Naive thymus-derived CD8-positive, alpha-beta T cell (primary cell): ENCODE data around the gene ANKH. TPM values are rescaled to one million over a fixed set of nuclear protein-coding genes. Genes with fewer than 3 reads are reported as not detected.

ENCODE experiments used
- ATAC-seq, 2 donors: fragments of 150-1000 bp; cut with Tn5 transposase in 1 of 2; sonication (Bioruptor Pico), chemical (Tn5 transposase) in 1 of 2; 1 replicate in 1 of 2; 2 replicates in 1 of 2; pipeline ENCODE4 v1.10.0; 2021; ENCODE audit warnings: mild to moderate bottlenecking in 2 of 2, moderate library complexity in 2 of 2
- POLR2A ChIA-PET: fragments of 350-600 bp; sonication (Branson Sonifier 250); formaldehyde crosslinking; loops from one replicate; lab custom pipeline; 2021; ENCODE audit warnings: antibody characterized with exemption; lab: Charles Lee
- DNase-seq, 10 donors: peaks; one replicate each; pipeline versions ENCODE4 v3.0.0 to v3.0.0-alpha.2; 2020 to 2022
- H3K27ac Mint-ChIP-seq, 10 donors: one replicate each; pipeline ENCODE4 v1.8.0; 2020 to 2022; ENCODE audit warnings: mild to moderate bottlenecking in 10 of 10, mixed read lengths in 10 of 10, moderate library complexity in 4 of 10, inconsistent platforms in 1 of 10
- H3K27me3 Mint-ChIP-seq, 5 donors: one replicate each; pipeline ENCODE4 v1.8.0; 2021 to 2022; ENCODE audit warnings: mixed read lengths in 5 of 5
- H3K36me3 Mint-ChIP-seq, 3 donors: one replicate each; pipeline ENCODE4 v1.8.0; 2020 to 2022; ENCODE audit warnings: mixed read lengths in 3 of 3, mild to moderate bottlenecking in 2 of 3, inconsistent platforms in 1 of 3
- H3K4me1 Mint-ChIP-seq, 4 donors: one replicate each; pipeline ENCODE4 v1.8.0; 2021 to 2022; ENCODE audit warnings: mixed read lengths in 4 of 4
- H3K4me3 Mint-ChIP-seq, 10 donors: one replicate each; pipeline ENCODE4 v1.8.0; 2020 to 2022; ENCODE audit warnings: mild to moderate bottlenecking in 10 of 10, mixed read lengths in 10 of 10, moderate library complexity in 6 of 10, inconsistent platforms in 1 of 10
- H3K9me3 Mint-ChIP-seq, 9 donors: one replicate each; pipeline ENCODE4 v1.8.0; 2020 to 2022; ENCODE audit warnings: mixed read lengths in 9 of 9, mild to moderate bottlenecking in 3 of 9, inconsistent platforms in 1 of 9, moderate library complexity in 1 of 9
- polyA plus RNA-seq, 3 donors: library from polyadenylated mRNA; unstranded; fragments of 300-500 nt; fragmentation: Illumina TruSeq; gene quantifications; one replicate each; pipeline ENCODE4 v1.2.3, GENCODE V29; 2021
- total RNA-seq, 8 experiments: library from RNA in 2 of 8; stranded (reverse) in 2 of 8; gene quantifications; one replicate each; pipeline ENCODE4 v1.2.3 and lab custom pipeline; 2021 to 2026

ANKH gene
- total and polyA plus RNA-seq, 5 experiments from 2014 or later: 29.1 to 162 (median 41.3) TPM

- Mint-ChIP-seq H3K27me3 (no peaks in the 10 kb centered on the region), H3K9me3 (no peaks in the 10 kb centered on the region), H3K27ac (peak overlapping the region; percentile 95 to 100 (median 100)), H3K4me3 (peak overlapping the region in 8 of 10 donors; percentile 9 to 88 (median 60)), H3K4me1 (peaks cover 38 to 72% (median 66%) of the 10 kb centered on the region in 4 donors), H3K36me3 (peaks cover 4 to 56% (median 29%) of the 10 kb centered on the region in 3 donors)
- POLR2A ChIA-PET: interaction anchor here (0.8 to 4.0 kb wide), 13 partner anchors 12 to 162 kb away, joined by 3 to 34 read pairs (median 5); partner anchors contain the start of gene ANKH
- DNase-seq (no peak), ATAC-seq (no peak)
Measured at GRCh38 chr5:14708551-14708950, 163.0 kb downstream of the ANKH start.

GRCh38 chr5:14707811-14708390 lies 163.7 kb downstream of the ANKH start:
- POLR2A ChIA-PET: interaction anchor here (0.8 to 4.0 kb wide), 11 partner anchors 12 to 163 kb away, joined by 3 to 34 read pairs (median 6); partner anchors contain the start of gene ANKH
- DNase-seq: peak in 3 of 10 donors; percentile 13 to 26 (median 23)
- peaks cover 45 to 78% (median 72%) of the 10 kb centered on the region in 4 donors for H3K4me1 Mint-ChIP-seq
- ATAC-seq: peak in 1 of 2 donors; percentile 45
- peak overlapping the region in 9 of 10 donors; percentile 24 to 88 (median 55) for H3K4me3 Mint-ChIP-seq
- H3K27me3 Mint-ChIP-seq: no peaks in the 10 kb centered on the region
- H3K36me3 Mint-ChIP-seq: peaks cover 4 to 54% (median 29%) of the 10 kb centered on the region in 3 donors
- H3K9me3 Mint-ChIP-seq: no peaks in the 10 kb centered on the region
- peak overlapping the region; percentile 95 to 100 (median 100) for H3K27ac Mint-ChIP-seq

- peak; percentile 95 to 96 for ATAC-seq
- POLR2A ChIA-PET: interaction anchor here (0.7 to 4.0 kb wide), 13 partner anchors 9 to 164 kb away, joined by 3 to 34 read pairs (median 8); partner anchors contain the start of gene ANKH
- Mint-ChIP-seq H3K27me3 (no peaks in the 10 kb centered on the region), H3K9me3 (no peaks in the 10 kb centered on the region), H3K4me3 (peak overlapping the region; percentile 67 to 89 (median 84)), H3K36me3 (peaks cover 2 to 43% (median 24%) of the 10 kb centered on the region in 3 donors), H3K27ac (peak overlapping the region; percentile 95 to 100 (median 100)), H3K4me1 (peaks cover 43 to 84% (median 78%) of the 10 kb centered on the region in 4 donors)
- peak in 9 of 10 donors; percentile 29 to 84 (median 60) for DNase-seq
Measured at GRCh38 chr5:14706615-14707021, 165.0 kb downstream of the ANKH start.

DNA sequence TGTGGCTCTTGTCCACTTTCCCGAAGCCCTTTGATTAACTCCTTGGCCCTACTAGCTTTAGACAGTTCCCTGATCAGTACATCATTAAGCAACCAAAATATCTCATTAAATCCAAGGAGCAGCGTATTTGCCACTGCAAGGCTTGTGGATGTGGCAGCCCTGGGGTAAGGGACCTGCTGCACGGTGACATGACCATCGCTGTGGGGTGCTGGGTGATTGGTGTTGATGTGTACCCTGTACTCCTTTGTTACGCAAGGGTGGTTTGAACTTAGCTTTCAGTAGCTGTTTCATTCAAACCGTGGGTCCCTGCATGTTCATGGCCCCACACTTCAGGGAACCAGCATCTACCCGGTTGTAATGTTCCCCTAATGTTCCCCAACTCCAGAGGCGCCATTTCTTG lies 166.0 kb downstream of the ANKH start:
- H3K27ac Mint-ChIP-seq: peak overlapping the region; percentile 95 to 100 (median 100)
- H3K27me3 Mint-ChIP-seq: no peaks in the 10 kb centered on the region
- POLR2A ChIA-PET: interaction anchor here (0.6 to 4.0 kb wide), 7 partner anchors 11 to 1912 kb away, joined by 3 to 34 read pairs (median 9); partner anchors contain the start of gene ANKH
- H3K4me1 Mint-ChIP-seq: peaks cover 46 to 93% (median 86%) of the 10 kb centered on the region in 4 donors
- peak overlapping the region in 7 of 10 donors; percentile 10 to 89 (median 78) for H3K4me3 Mint-ChIP-seq
- ATAC-seq (no peak), DNase-seq (no peak)
- no peaks in the 10 kb centered on the region for H3K9me3 Mint-ChIP-seq
- H3K36me3 Mint-ChIP-seq: peaks cover 0 to 33% (median 20%) of the 10 kb centered on the region in 3 donors

DNA sequence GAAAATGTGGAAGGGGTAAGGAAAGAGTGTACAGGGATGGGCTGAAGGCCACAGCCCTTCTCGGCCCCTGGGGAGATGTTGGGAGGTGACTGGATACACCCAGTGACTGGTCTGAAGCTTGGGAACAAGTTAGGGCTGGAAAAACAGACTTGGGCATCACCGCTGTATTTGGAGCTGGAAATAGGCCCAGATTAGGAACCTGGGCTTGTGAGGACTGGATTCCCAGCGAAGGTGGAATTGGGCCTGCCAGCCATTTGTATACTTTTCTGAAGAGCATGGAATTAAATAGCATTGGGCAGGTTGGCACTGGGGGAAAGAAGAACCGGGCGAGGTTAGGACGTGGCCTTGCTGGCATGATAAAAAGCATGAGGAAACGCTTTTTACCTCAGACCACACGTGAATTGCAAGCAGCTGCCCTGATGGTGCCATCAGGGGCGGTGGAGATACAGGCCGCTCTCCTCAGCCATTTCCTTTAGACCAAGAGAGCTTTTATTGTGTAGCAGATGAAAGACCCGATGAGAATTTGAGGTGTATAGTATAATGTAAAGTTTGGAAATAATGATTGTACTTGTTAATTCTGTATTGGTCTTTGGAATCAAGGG lies 169.2 kb downstream of the ANKH start:
- H3K36me3 Mint-ChIP-seq: peaks cover 6 to 38% (median 12%) of the 10 kb centered on the region in 3 donors
- peak overlapping the region; percentile 87 to 100 (median 99) for H3K27ac Mint-ChIP-seq
- H3K4me1 Mint-ChIP-seq: peaks cover 42 to 79% (median 75%) of the 10 kb centered on the region in 4 donors
- POLR2A ChIA-PET: interaction anchor here (0.7 to 1.2 kb wide), 5 partner anchors 12 to 168 kb away, joined by 3 to 4 read pairs (median 3); no protein-coding TSS in a partner anchor
- no peaks in the 10 kb centered on the region for H3K27me3 Mint-ChIP-seq
- peak overlapping the region in 7 of 10 donors; percentile 14 to 70 (median 26) for H3K4me3 Mint-ChIP-seq
- ATAC-seq (no peak), DNase-seq (no peak)
- no peaks in the 10 kb centered on the region for H3K9me3 Mint-ChIP-seq

- POLR2A ChIA-PET: interaction anchor here (1.0 kb wide), 1 partner anchor 169 kb away, joined by 4 read pairs; no protein-coding TSS in a partner anchor
- peak overlapping the region in 5 of 10 donors; percentile 6 to 70 (median 26) for H3K4me3 Mint-ChIP-seq
- peak overlapping the region; percentile 87 to 100 (median 99) for H3K27ac Mint-ChIP-seq
- no peaks in the 10 kb centered on the region for H3K9me3 Mint-ChIP-seq
- no peak for ATAC-seq
- no peaks in the 10 kb centered on the region for H3K27me3 Mint-ChIP-seq
- H3K36me3 Mint-ChIP-seq: peaks cover 6 to 45% (median 17%) of the 10 kb centered on the region in 3 donors
- DNase-seq: no peak
- H3K4me1 Mint-ChIP-seq: peaks cover 40 to 73% (median 67%) of the 10 kb centered on the region in 4 donors
Measured at GRCh38 chr5:14701556-14701955, 170.0 kb downstream of the ANKH start.

DNA sequence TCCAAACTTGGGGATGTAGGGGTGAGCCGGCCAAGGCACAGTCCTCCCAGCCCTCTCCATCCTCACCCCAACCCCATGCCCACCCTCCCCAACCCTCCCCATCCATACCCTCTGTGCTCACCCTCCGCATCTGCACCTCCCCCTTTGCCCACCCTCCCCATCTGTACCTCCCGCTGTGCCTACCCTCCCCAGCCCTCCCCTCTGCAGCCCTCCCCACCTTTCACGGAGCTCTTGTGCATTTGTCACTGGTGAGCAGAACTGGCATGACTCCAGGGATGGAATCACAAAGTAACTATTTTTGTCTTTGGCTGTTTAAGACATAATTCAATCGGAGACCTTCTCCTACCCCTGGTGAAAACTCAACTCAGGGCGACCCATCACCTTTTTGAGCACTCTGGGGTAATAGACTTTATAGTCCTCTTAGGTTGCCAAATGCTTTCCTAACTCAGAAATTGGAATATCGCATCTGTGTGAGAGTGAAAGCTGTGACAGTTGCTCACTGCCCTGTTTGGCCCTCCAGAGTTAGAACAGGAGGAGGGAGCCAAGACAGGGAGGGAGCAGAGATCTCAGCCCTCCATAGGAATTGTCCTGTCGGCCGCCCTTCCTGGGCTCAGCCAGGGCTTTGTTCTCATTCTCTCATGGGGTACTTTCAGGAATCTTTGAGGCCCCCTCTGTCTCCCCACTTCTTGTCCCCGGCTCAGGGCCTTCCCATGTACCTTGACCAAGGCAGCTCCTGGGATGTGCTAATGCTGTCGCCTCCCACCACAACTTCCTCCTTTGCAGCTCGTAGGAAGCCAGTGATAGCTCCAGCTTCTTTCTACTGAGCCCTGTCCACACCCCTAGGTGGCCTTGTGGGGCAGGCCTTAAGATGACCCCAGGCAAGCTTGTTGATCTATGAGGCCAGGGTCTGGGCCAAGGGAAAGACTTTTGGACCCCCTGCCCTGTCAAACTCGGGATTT lies 170.8 kb downstream of the ANKH start:
- H3K36me3 Mint-ChIP-seq: peaks cover 6 to 51% (median 22%) of the 10 kb centered on the region in 3 donors
- H3K9me3 Mint-ChIP-seq: no peaks in the 10 kb centered on the region
- H3K27ac Mint-ChIP-seq: peak overlapping the region; percentile 65 to 100 (median 98)
- ATAC-seq (peak in 1 of 2 donors; percentile 16), DNase-seq (no peak)
- H3K4me3 Mint-ChIP-seq: peak overlapping the region in 4 of 10 donors; percentile 6 to 61 (median 16)
- H3K27me3 Mint-ChIP-seq: no peaks in the 10 kb centered on the region
- H3K4me1 Mint-ChIP-seq: peaks cover 43 to 72% (median 64%) of the 10 kb centered on the region in 4 donors
- POLR2A ChIA-PET: no interaction called here

- DNase-seq (no peak), ATAC-seq (no peak)
- peak overlapping the region in 2 of 10 donors; percentile 4 to 60 for H3K4me3 Mint-ChIP-seq
- H3K4me1 Mint-ChIP-seq: peaks cover 42 to 65% (median 59%) of the 10 kb centered on the region in 4 donors
- H3K27ac Mint-ChIP-seq: peak overlapping the region; percentile 1 to 83 (median 66)
- H3K9me3 Mint-ChIP-seq: no peaks in the 10 kb centered on the region
- peaks cover 6 to 56% (median 22%) of the 10 kb centered on the region in 3 donors for H3K36me3 Mint-ChIP-seq
- POLR2A ChIA-PET: no interaction called here
- H3K27me3 Mint-ChIP-seq: no peaks in the 10 kb centered on the region
Measured at GRCh38 chr5:14699807-14700400, 171.7 kb downstream of the ANKH start.

- Mint-ChIP-seq H3K4me3 (no peak overlapping the region), H3K27me3 (no peaks in the 10 kb centered on the region), H3K36me3 (peaks cover 6 to 59% (median 23%) of the 10 kb centered on the region in 3 donors), H3K9me3 (no peaks in the 10 kb centered on the region), H3K4me1 (peaks cover 39 to 59% (median 52%) of the 10 kb centered on the region in 4 donors), H3K27ac (peak overlapping the region in 8 of 10 donors; percentile 16 to 83 (median 53))
- POLR2A ChIA-PET: no interaction called here
- DNase-seq (no peak), ATAC-seq (no peak)
Measured at GRCh38 chr5:14699159-14699558, 172.4 kb downstream of the ANKH start.

GRCh38 chr5:14698495-14698894 lies 173.1 kb downstream of the ANKH start:
- peaks cover 35 to 54% (median 46%) of the 10 kb centered on the region in 4 donors for H3K4me1 Mint-ChIP-seq
- no peak for DNase-seq
- peak overlapping the region in 6 of 10 donors; percentile 0 to 71 (median 42) for H3K27ac Mint-ChIP-seq
- POLR2A ChIA-PET: interaction anchor here (1.0 kb wide), 1 partner anchor 8 kb away, joined by 4 read pairs; no protein-coding TSS in a partner anchor
- H3K27me3 Mint-ChIP-seq: no peaks in the 10 kb centered on the region
- no peak for ATAC-seq
- H3K9me3 Mint-ChIP-seq: no peaks in the 10 kb centered on the region
- no peak overlapping the region for H3K4me3 Mint-ChIP-seq
- H3K36me3 Mint-ChIP-seq: peaks cover 6 to 63% (median 26%) of the 10 kb centered on the region in 3 donors

DNA sequence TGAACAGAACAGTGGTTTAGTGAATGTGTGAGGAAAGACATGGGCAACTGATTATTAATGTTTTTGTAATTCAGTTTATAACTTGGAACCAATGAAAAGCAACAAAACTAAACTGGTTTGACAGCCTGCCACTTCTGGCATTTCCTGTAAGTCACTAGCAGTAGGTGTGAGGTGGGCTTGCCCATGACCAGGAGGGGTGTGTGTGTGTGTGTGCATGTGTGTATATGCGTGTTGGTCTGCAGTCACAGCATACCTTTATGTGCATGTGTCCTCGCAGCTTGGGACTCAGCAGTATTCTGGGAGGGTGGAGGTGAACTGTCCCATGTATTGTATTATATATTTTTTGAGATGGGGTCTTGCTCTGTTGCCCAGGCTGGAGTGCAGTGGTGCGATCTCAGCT lies 174.7 kb downstream of the ANKH start:
- ATAC-seq (no peak), DNase-seq (no peak)
- Mint-ChIP-seq H3K27ac (peak overlapping the region in 5 of 10 donors; percentile 6 to 72 (median 12)), H3K4me1 (peaks cover 25 to 38% (median 29%) of the 10 kb centered on the region in 4 donors), H3K4me3 (no peak overlapping the region), H3K9me3 (no peaks in the 10 kb centered on the region), H3K27me3 (no peaks in the 10 kb centered on the region), H3K36me3 (peaks cover 10 to 80% (median 31%) of the 10 kb centered on the region in 3 donors)
- POLR2A ChIA-PET: no interaction called here
